GM12878 (cell line): ENCODE measurements around the gene RGS5. TPM values are rescaled to one million over a fixed set of nuclear protein-coding genes. Genes with fewer than 3 reads are reported as not detected.

Experiments
- ATAC-seq: fragments of 200-7000 bp; cut with Tn5 transposase; 3 replicates; pipeline ENCODE4 v1.9.1; 2020; ENCODE audit warnings: mild to moderate bottlenecking, moderate library complexity
- BruUV-seq: library from RNA; stranded (reverse); fragments of 400-500 nt; replicated peaks from 2 replicates; lab custom pipeline; 2021; lab: Mats Ljungman, UMichigan
- CTCF ChIA-PET: fragments of 300-600 bp; sonication (Branson Sonifier 250); formaldehyde crosslinking; extraction: SDS; loops from one replicate; lab custom pipeline; 2021; ENCODE audit warnings: inconsistent platforms; lab: Yijun Ruan, JAX
- POLR2A ChIA-PET: fragments of 350-600 bp; formaldehyde crosslinking; extraction: SDS; loops from one replicate; lab custom pipeline; 2021; ENCODE audit warnings: inconsistent platforms; lab: Charles Lee
- RAD21 ChIA-PET: fragments of 300-600 bp; sonication (Branson Sonifier 250); formaldehyde crosslinking; loops from one replicate; lab custom pipeline; 2023; ENCODE audit warnings: antibody characterized with exemption; ENCODE audit not compliant: unreplicated experiment; lab: Charles Lee
- SMC1A ChIA-PET: fragments of 300-600 bp; sonication (Branson Sonifier 250); formaldehyde crosslinking; loops from one replicate; lab custom pipeline; 2023; ENCODE audit not compliant: unreplicated experiment, uncharacterized antibody; lab: Charles Lee
- DNase-seq: peaks from one replicate; pipeline ENCODE4 v3.0.0-alpha.2; 2011; ENCODE audit warnings: low read depth, low spot score
- FAIRE-seq: peaks from 3 replicates; lab custom pipeline; 2011; peaks lifted over from hg19 to GRCh38; lab: Jason Lieb, UNC
- H2AFZ ChIP-seq: 2 replicates; pipeline ENCODE4 v1.6.0; 2011; ENCODE audit warnings: low read depth, low read length, control low read depth; ENCODE audit not compliant: control insufficient read depth
- H3K27ac ChIP-seq: 2 replicates; pipeline ENCODE4 v1.5.1; 2011; ENCODE audit warnings: control low read depth; ENCODE audit not compliant: control insufficient read depth, insufficient read depth
- H3K27me3 ChIP-seq, 2 experiments: replicated peaks in 1 of 2; 2 replicates each; pipeline versions ENCODE4 v1.6.0 to v1.6.1; 2011; ENCODE audit warnings: low read length in 1 of 2; ENCODE audit not compliant: control insufficient read depth in 2 of 2, insufficient read depth in 2 of 2
- H3K36me3 ChIP-seq, 2 experiments: 2 replicates each; pipeline ENCODE4 v1.5.1; 2011; ENCODE audit warnings: low read length in 1 of 2; ENCODE audit not compliant: control insufficient read depth in 2 of 2, insufficient read depth in 2 of 2
- H3K4me1 ChIP-seq: 2 replicates; pipeline ENCODE4 v1.6.1; 2011; ENCODE audit warnings: mild to moderate bottlenecking, low read length, moderate library complexity, mixed read lengths; ENCODE audit not compliant: control insufficient read depth, insufficient read depth
- H3K4me2 ChIP-seq: 2 replicates; pipeline ENCODE4 v1.6.0; 2011; ENCODE audit warnings: control low read depth; ENCODE audit not compliant: control insufficient read depth, insufficient read depth
- H3K4me3 ChIP-seq: fragments of 200-600 bp; sonication (generic); 2 replicates; pipeline ENCODE4 v1.5.1; 2016
- H3K79me2 ChIP-seq: 2 replicates; pipeline ENCODE4 v1.6.0; 2011; ENCODE audit warnings: low read length; ENCODE audit not compliant: control insufficient read depth, insufficient read depth
- H3K9ac ChIP-seq: 2 replicates; pipeline ENCODE4 v1.8.0; 2011; ENCODE audit warnings: low read length, control low read depth, mixed read lengths; ENCODE audit not compliant: control insufficient read depth, insufficient read depth
- H3K9me3 ChIP-seq: replicated peaks from 3 replicates; pipeline ENCODE4 v1.5.1; 2011; ENCODE audit warnings: mild to moderate bottlenecking, low read length; ENCODE audit not compliant: control insufficient read depth, insufficient read depth
- H4K20me1 ChIP-seq: 2 replicates; pipeline ENCODE4 v1.6.0; 2011; ENCODE audit not compliant: control insufficient read depth, insufficient read depth
- ESRRA ChIP-seq: IDR thresholded peaks from 2 replicates; pipeline ENCODE4 v1.6.1; 2012; ENCODE audit warnings: mild to moderate bottlenecking, low read length, improper control_type of control experiment
- FOS ChIP-seq: IDR thresholded peaks from 3 replicates; pipeline ENCODE4 v1.6.1; 2011; ENCODE audit warnings: borderline replicate concordance; ENCODE audit not compliant: insufficient read length; ENCODE audit errors: extremely low read depth
- HDGF ChIP-seq: fragments of 450-650 bp; IDR thresholded peaks from 2 replicates; pipeline ENCODE4 v1.6.1; 2016; ENCODE audit warnings: antibody characterized with exemption
- IKZF2 ChIP-seq, 2 experiments: fragments of 450-650 bp; IDR thresholded peaks; 2 replicates each; pipeline ENCODE4 v1.6.1; 2017; ENCODE audit warnings: mild to moderate bottlenecking in 2 of 2, moderate library complexity in 2 of 2
- JUND ChIP-seq: IDR thresholded peaks from 2 replicates; pipeline ENCODE4 v1.6.1; 2012; ENCODE audit warnings: low read depth, mild to moderate bottlenecking, low read length, improper control_type of control experiment, moderate library complexity
- KAT2A ChIP-seq: conservative IDR thresholded peaks from 2 replicates; pipeline ENCODE4 v1.6.1; 2011; ENCODE audit warnings: low read depth, low read length; ENCODE audit not compliant: control insufficient read depth
- NR2F1 ChIP-seq: fragments of 450-650 bp; conservative IDR thresholded peaks from 2 replicates; pipeline ENCODE4 v1.6.1; 2017; ENCODE audit warnings: mild to moderate bottlenecking
- SIN3A ChIP-seq: IDR thresholded peaks from 2 replicates; pipeline ENCODE4 v1.6.1; 2012; ENCODE audit warnings: low read depth, low read length, improper control_type of control experiment
- SMAD1 ChIP-seq: fragments of 450-650 bp; IDR thresholded peaks from 2 replicates; pipeline ENCODE4 v1.6.1; 2018; ENCODE audit warnings: mild to moderate bottlenecking, low read depth; ENCODE audit not compliant: partially characterized antibody
- SP1 ChIP-seq: IDR thresholded peaks from one replicate; pipeline ENCODE4 v1.6.1; 2011; ENCODE audit warnings: low read depth, low read length
- SPI1 ChIP-seq: IDR thresholded peaks from 2 replicates; pipeline ENCODE4 v1.6.1; 2011; ENCODE audit warnings: low read depth, mild to moderate bottlenecking, low read length, moderate library complexity, borderline replicate concordance; ENCODE audit not compliant: insufficient read depth
- TARDBP ChIP-seq: IDR thresholded peaks from 2 replicates; pipeline ENCODE4 v1.6.1; 2016; ENCODE audit warnings: borderline replicate concordance
- ZBTB33 ChIP-seq: fragments of 450-650 bp; IDR thresholded peaks from 2 replicates; pipeline ENCODE4 v1.6.1; 2017; ENCODE audit warnings: mild to moderate bottlenecking
- ZSCAN29 ChIP-seq: fragments of 450-650 bp; IDR thresholded peaks from 2 replicates; pipeline ENCODE4 v1.6.1; 2017; ENCODE audit warnings: mild to moderate bottlenecking, moderate library complexity
- WGBS: methylation state at CpG from one replicate; pipeline ENCODE4 v1.1.6; 2016; ENCODE audit warnings: low lambda C conversion rate; ENCODE audit not compliant: insufficient replicate concordance, insufficient coverage; ENCODE audit errors: missing lambda C conversion rate; 5-methylcytosine and 5-hydroxymethylcytosine counted together
- in situ Hi-C: fragments of 300-500 bp; cut with MboI; formaldehyde crosslinking; loops from 9 replicates; pipeline ENCODE4 v1.14.3; 2018; ENCODE audit warnings: mixed read lengths
- intact Hi-C: fragments of 100-400 bp; cut with micrococcal nuclease; formaldehyde crosslinking; loops from one replicate; pipeline ENCODE4 v1.14.2; 2022; ENCODE audit not compliant: unreplicated experiment
- polyA plus RNA-seq, 11 experiments: library from polyadenylated mRNA; depleted of rRNA in 4 of 11; unstranded in 6 of 11; stranded (reverse) in 5 of 11; fragments of >200 nt; fragmentation: Nextera tagmentation in 4 of 11; fragmentation: Illumina TruSeq in 1 of 11; extraction: Ambion mirVana in 4 of 11; extraction: Trizol in 1 of 11; gene quantifications; 1 replicate in 1 of 11; 2 replicates in 10 of 11; pipeline versions ENCODE4 v1.2.1 to v1.2.3, GENCODE V29; 2011 to 2016; ENCODE audit warnings: inconsistent platforms in 2 of 11, missing spikeins in 2 of 11, low read depth in 1 of 11
- total RNA-seq, 4 experiments: library from RNA; depleted of rRNA in 3 of 4; stranded (reverse); fragments of >200 nt in 3 of 4; fragmentation: Illumina TruSeq in 1 of 4; extraction: Trizol in 1 of 4; gene quantifications; 2 replicates each; pipeline versions ENCODE4 v1.2.1 to v1.2.3, GENCODE V29; 2013 to 2021
- TF ChIP-seq, protein P1 (sequence below): fragments of 150-350 bp; IDR thresholded peaks from 2 replicates; pipeline ENCODE4 v1.6.1; 2016; ENCODE audit warnings: low read depth, low read length
- TF ChIP-seq, protein P2 (sequence below): IDR thresholded peaks from 2 replicates; pipeline ENCODE4 v1.6.1; 2012; ENCODE audit warnings: low read depth, low read length, improper control_type of control experiment

Gene RGS5
- total and polyA plus RNA-seq, 10 of the 15 experiments (the other 5 are each of a cell fraction or from before 2014, with no cell fraction given), result 0.63 to 7.4 (median 2.8) TPM

GRCh38 chr1:163188947-163189346 is 13.8 kb downstream of the RGS5 start:
- SMC1A ChIA-PET, result no interaction called here
- WGBS, result 32% methylated on average over 3 of the region's 3 CpGs
- H3K27me3 ChIP-seq, result no peaks in the 10 kb centered on the region
- H2AFZ ChIP-seq, result no peak overlapping the region
- BruUV-seq, result no TSS peak
- FAIRE-seq (no peak), ATAC-seq (no peak), DNase-seq (no peak)
- no peaks in the 10 kb centered on the region for H3K9me3 ChIP-seq
- no peak overlapping the region for H3K9ac ChIP-seq
- no peaks in the 10 kb centered on the region for H3K79me2 ChIP-seq
- H4K20me1 ChIP-seq, result no peaks in the 10 kb centered on the region; the same call in 1 of the 2 replicates
- no peak overlapping the region for H3K27ac ChIP-seq
- no peaks in the 10 kb centered on the region for H3K36me3 ChIP-seq
- POLR2A ChIA-PET, result interaction anchor here (0.6 kb wide), 1 partner anchor 18 kb away, joined by 3 read pairs; no protein-coding TSS in a partner anchor
- H3K4me3 ChIP-seq, result no peak overlapping the region
- no peaks in the 10 kb centered on the region for H3K4me1 ChIP-seq
- no peak overlapping the region for H3K4me2 ChIP-seq
- intact Hi-C loops, result no loop called here
- CTCF ChIA-PET, result interaction anchor here (1.1 to 3.1 kb wide), 2 partner anchors 9 to 14 kb away, joined by 3 to 15 read pairs; no protein-coding TSS in a partner anchor
- in situ Hi-C loops, result no loop called here
- RAD21 ChIA-PET, result no interaction called here
- TF ChIP-seq KAT2A (no peak), ESRRA (no peak), SIN3A (no peak), ZBTB33 (no peak), FOS (no peak), IKZF2 (IDR thresholded peaks at IDR 0.05) (no peak), ZSCAN29 (no peak), SP1 (no peak), HDGF (no peak), SMAD1 (no peak), JUND (no peak), TARDBP (no peak), SPI1 (no peak), NR2F1 (no peak)
- TF ChIP-seq, protein P1, sequence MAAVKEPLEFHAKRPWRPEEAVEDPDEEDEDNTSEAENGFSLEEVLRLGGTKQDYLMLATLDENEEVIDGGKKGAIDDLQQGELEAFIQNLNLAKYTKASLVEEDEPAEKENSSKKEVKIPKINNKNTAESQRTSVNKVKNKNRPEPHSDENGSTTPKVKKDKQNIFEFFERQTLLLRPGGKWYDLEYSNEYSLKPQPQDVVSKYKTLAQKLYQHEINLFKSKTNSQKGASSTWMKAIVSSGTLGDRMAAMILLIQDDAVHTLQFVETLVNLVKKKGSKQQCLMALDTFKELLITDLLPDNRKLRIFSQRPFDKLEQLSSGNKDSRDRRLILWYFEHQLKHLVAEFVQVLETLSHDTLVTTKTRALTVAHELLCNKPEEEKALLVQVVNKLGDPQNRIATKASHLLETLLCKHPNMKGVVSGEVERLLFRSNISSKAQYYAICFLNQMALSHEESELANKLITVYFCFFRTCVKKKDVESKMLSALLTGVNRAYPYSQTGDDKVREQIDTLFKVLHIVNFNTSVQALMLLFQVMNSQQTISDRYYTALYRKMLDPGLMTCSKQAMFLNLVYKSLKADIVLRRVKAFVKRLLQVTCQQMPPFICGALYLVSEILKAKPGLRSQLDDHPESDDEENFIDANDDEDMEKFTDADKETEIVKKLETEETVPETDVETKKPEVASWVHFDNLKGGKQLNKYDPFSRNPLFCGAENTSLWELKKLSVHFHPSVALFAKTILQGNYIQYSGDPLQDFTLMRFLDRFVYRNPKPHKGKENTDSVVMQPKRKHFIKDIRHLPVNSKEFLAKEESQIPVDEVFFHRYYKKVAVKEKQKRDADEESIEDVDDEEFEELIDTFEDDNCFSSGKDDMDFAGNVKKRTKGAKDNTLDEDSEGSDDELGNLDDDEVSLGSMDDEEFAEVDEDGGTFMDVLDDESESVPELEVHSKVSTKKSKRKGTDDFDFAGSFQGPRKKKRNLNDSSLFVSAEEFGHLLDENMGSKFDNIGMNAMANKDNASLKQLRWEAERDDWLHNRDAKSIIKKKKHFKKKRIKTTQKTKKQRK, result no peak
- TF ChIP-seq, protein P2, sequence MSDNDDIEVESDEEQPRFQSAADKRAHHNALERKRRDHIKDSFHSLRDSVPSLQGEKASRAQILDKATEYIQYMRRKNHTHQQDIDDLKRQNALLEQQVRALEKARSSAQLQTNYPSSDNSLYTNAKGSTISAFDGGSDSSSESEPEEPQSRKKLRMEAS, result no peak
